Measurements from ENCODE around the gene SRD5A2.

The SRD5A2 gene

GRCh38 chr2:31580321-31581117, at the start of gene SRD5A2:
TSS of gene SRD5A2 (minus strand) at chr2:31580938. CDS start at chr2:31580900, 38 bp downstream.
- DNase-seq: no peak

- DNase-seq: no peak
Observed at GRCh38 chr2:31606509-31606908, 25.8 kb upstream of the SRD5A2 start.

GRCh38 chr2:31598694-31599093, 18.0 kb upstream of the SRD5A2 start:
- DNase-seq: no peak

GRCh38 chr2:31586230-31586629, 5.5 kb upstream of the SRD5A2 start:
- no peak for DNase-seq

- no peak for DNase-seq
Observed at GRCh38 chr2:31581124-31581795, 522 bp upstream of the SRD5A2 start.

- DNase-seq: no peak
Observed at GRCh38 chr2:31579996-31580320, 780 bp downstream of the SRD5A2 start.

GRCh38 chr2:31578316-31578715, 2.4 kb downstream of the SRD5A2 start:
- DNase-seq: no peak

GRCh38 chr2:31577143-31577542, 3.6 kb downstream of the SRD5A2 start:
- no peak for DNase-seq

- no peak for DNase-seq
Observed at GRCh38 chr2:31568585-31569201, 12.0 kb downstream of the SRD5A2 start.

GRCh38 chr2:31567679-31568078, 13.1 kb downstream of the SRD5A2 start:
- no peak for DNase-seq

- DNase-seq: no peak
Observed at GRCh38 chr2:31563273-31563839, 17.4 kb downstream of the SRD5A2 start.

- DNase-seq: no peak
Observed at GRCh38 chr2:31561823-31562222, 18.9 kb downstream of the SRD5A2 start.

- DNase-seq: no peak
Observed at GRCh38 chr2:31558401-31559295, 22.1 kb downstream of the SRD5A2 start.

- DNase-seq: no peak
Observed at GRCh38 chr2:31556940-31557339, 23.8 kb downstream of the SRD5A2 start.

- no peak for DNase-seq
Observed at GRCh38 chr2:31555967-31556706, 24.6 kb downstream of the SRD5A2 start.

GRCh38 chr2:31553362-31553761, 27.4 kb downstream of the SRD5A2 start:
- DNase-seq: no peak

- DNase-seq: no peak
Observed at GRCh38 chr2:31547485-31547884, 33.3 kb downstream of the SRD5A2 start.

GRCh38 chr2:31541853-31542252, 38.9 kb downstream of the SRD5A2 start:
- no peak for DNase-seq

GRCh38 chr2:31539505-31539904, 41.2 kb downstream of the SRD5A2 start:
- no peak for DNase-seq

GRCh38 chr2:31535768-31536167, 45.0 kb downstream of the SRD5A2 start:
- DNase-seq: no peak

All from anterior cingulate cortex (tissue), 58 donors.